Spinal cord (tissue), 10 donors: ENCODE measurements around the gene TMEM208. TPM values are rescaled to one million over a fixed set of nuclear protein-coding genes. Genes with fewer than 3 reads are reported as not detected.

ENCODE experiments used
- DNase-seq, 6 donors: peaks; one replicate each; pipeline versions ENCODE4 v3.0.0 to v3.0.0-alpha.2; 2013 to 2015; ENCODE audit warnings: low spot score in 6 of 6, low read depth in 4 of 6
- H3K27ac ChIP-seq: one replicate; pipeline ENCODE4 v1.5.1; 2013; ENCODE audit warnings: low read depth, low read length, control low read depth
- H3K27me3 ChIP-seq: one replicate; pipeline ENCODE4 v1.6.1; 2013; ENCODE audit warnings: low read length; ENCODE audit not compliant: control insufficient read depth, insufficient read depth
- H3K36me3 ChIP-seq: one replicate; pipeline ENCODE4 v1.6.1; 2013; ENCODE audit warnings: low read length; ENCODE audit not compliant: control insufficient read depth, insufficient read depth
- H3K4me1 ChIP-seq: one replicate; pipeline ENCODE4 v1.6.1; 2013; ENCODE audit warnings: low read length; ENCODE audit not compliant: control insufficient read depth, insufficient read depth
- H3K4me3 ChIP-seq: one replicate; pipeline ENCODE4 v1.5.1; 2013; ENCODE audit warnings: low read depth, low read length, control low read depth
- H3K9me3 ChIP-seq: one replicate; pipeline ENCODE4 v1.6.1; 2013; ENCODE audit warnings: low read length; ENCODE audit not compliant: control insufficient read depth, insufficient read depth
- whole genome bisulfite sequencing: methylation state at CpG from one replicate; pipeline ENCODE4 v1.1.5; 2013; ENCODE audit warnings: missing lambda C conversion rate; ENCODE audit not compliant: insufficient coverage; 5-methylcytosine and 5-hydroxymethylcytosine counted together
- polyA plus RNA-seq, 2 donors: library from polyadenylated mRNA; unstranded; fragments of 120-200 nt; gene quantifications; one replicate each; pipeline ENCODE4 v1.2.1, GENCODE V29; 2013; ENCODE audit not compliant: insufficient read length in 2 of 2
- total RNA-seq, 2 donors: library from RNA; depleted of rRNA in 1 of 2; stranded (reverse); fragments of 120-200 nt in 1 of 2; fragments of >200 nt in 1 of 2; gene quantifications; one replicate each; pipeline versions ENCODE4 v1.2.3 to v1.2.4, GENCODE V29; 2013 to 2014
- donor health status: healthy.

The TMEM208 gene
- total and polyA plus RNA-seq, 4 donors: 18.8 to 57.4 (median 45.7) TPM

DNA sequence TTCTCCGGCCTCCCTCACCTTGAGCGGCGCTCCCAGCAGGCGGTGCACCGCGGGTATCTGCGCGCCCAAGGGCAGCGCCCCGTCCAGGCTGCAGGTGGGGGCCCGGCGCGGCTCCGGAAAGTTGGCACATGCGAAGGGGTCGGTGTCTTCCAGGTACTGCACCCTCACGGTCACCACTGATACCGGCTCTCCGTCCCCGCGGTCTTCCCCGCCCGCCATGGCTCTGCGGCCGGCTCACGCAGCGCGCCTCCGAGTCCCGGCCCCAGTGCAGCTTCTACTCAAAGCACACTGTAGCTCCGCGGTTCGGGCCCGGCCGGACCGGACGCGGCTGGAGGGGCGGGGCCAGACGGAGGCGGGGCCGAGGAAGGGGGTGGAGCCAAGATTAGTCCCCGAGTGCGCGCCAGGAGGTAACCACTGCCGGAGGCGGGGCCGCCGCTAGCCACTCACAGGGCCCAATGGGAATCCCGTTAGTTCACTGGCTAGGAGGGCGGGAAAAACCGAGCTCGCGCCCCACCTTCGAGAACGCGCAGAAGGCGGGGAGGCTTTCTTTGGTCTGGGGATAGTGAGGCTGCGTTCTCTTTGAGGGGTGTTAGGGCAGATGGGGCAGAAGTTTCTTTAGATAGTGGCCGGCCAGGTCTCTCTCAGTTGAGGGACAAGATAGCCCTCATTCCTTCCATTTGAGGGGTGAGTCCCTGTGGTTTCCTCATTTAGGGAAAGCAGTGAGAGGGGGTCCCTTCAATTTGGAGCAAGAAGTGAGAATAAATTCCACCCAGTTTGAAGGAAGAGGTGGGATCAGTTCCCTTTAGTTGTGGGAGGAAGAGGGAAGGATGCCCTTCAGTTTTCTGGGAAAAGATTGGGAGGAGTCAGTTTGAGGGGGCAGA lies 20.5 kb downstream of the TMEM208 start, which contains the start of gene FHOD1:
Gene FHOD1 (minus strand): TSS at position 290 of the 881 bp plus-strand sequence. CDS start 71 bp downstream, at position 219.
- Histone ChIP-seq H3K27me3 (peaks cover 8% of the 10 kb centered on the region), H3K27ac (peak within 1 kb of the TSS; percentile 87)

GRCh38 chr16:67248073-67248400 lies 21.1 kb downstream of the TMEM208 start:
- peaks cover 48% of the 10 kb centered on the region for H3K4me1 ChIP-seq
- peaks cover 8% of the 10 kb centered on the region for H3K27me3 ChIP-seq
- H3K36me3 ChIP-seq: no peaks in the 10 kb centered on the region
- peak overlapping the region; percentile 72 for H3K4me3 ChIP-seq
- H3K27ac ChIP-seq: peak overlapping the region; percentile 54
- no peaks in the 10 kb centered on the region for H3K9me3 ChIP-seq
- 6% methylated on average over 7 of the region's 7 CpGs for WGBS
- no peak for DNase-seq

More for the DNA sequence above, 20.5 kb downstream of the TMEM208 start, which contains the start of gene FHOD1:
- under 1% methylated on average over 59 of the region's 60 CpGs for WGBS
- Histone ChIP-seq H3K9me3 (no peaks in the 10 kb centered on the region), H3K4me3 (peak within 1 kb of the TSS; percentile 72), H3K4me1 (peaks cover 48% of the 10 kb centered on the region), H3K36me3 (no peaks in the 10 kb centered on the region)
- DNase-seq: peak in 5 of 6 donors; percentile 66 to 96 (median 81)

DNA sequence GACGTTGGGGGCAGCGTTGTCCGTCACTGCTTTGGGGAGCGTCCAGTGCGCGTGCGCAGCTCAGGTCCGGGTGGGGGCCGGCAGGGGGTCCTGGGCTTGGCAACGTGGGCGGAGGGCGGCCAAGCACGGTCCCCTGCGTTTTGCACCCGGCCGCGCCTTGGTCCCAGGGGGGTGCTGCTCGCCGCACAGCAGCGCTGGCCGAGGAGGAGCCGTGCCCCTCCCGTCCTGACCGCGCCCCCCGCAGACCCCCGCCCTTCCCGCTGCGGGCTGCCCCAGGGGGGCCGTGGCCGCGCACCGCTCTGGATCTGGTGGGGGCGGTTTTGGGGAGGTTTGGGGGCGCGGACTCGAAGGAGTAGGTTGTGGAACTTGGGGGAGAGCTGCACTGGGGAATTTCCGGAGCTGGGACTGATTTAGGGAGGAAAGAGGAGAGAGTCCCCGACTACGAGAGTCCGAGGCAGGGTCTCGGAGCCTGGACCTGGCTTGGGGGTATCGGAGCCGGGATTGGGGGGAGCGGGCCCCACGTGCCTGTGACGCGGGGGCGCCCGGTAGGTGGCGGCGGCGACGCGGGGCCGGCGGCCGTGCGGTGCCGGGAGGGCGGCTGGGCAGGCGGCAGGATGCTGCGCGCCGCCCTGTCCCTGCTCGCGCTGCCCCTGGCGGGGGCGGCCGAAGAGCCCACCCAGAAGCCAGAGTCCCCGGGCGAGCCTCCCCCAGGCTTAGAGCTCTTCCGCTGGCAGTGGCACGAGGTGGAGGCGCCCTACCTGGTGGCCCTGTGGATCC lies 21.7 kb downstream of the TMEM208 start, which contains the start of gene SLC9A5:
Gene SLC9A5 (plus strand): TSS at position 579 of the 777 bp plus-strand sequence. CDS start 36 bp downstream, at position 615.
- no peaks in the 10 kb centered on the region for H3K36me3 ChIP-seq
- under 1% methylated on average over 75 of the region's 75 CpGs for WGBS
- DNase-seq: peak in 2 of 6 donors; percentile 53 to 67
- H3K27me3 ChIP-seq: peaks cover 8% of the 10 kb centered on the region
- peaks cover 48% of the 10 kb centered on the region for H3K4me1 ChIP-seq
- H3K4me3 ChIP-seq: peak within 1 kb of the TSS; percentile 72
- H3K9me3 ChIP-seq: no peaks in the 10 kb centered on the region
- peak within 1 kb of the TSS; percentile 54 for H3K27ac ChIP-seq

DNA sequence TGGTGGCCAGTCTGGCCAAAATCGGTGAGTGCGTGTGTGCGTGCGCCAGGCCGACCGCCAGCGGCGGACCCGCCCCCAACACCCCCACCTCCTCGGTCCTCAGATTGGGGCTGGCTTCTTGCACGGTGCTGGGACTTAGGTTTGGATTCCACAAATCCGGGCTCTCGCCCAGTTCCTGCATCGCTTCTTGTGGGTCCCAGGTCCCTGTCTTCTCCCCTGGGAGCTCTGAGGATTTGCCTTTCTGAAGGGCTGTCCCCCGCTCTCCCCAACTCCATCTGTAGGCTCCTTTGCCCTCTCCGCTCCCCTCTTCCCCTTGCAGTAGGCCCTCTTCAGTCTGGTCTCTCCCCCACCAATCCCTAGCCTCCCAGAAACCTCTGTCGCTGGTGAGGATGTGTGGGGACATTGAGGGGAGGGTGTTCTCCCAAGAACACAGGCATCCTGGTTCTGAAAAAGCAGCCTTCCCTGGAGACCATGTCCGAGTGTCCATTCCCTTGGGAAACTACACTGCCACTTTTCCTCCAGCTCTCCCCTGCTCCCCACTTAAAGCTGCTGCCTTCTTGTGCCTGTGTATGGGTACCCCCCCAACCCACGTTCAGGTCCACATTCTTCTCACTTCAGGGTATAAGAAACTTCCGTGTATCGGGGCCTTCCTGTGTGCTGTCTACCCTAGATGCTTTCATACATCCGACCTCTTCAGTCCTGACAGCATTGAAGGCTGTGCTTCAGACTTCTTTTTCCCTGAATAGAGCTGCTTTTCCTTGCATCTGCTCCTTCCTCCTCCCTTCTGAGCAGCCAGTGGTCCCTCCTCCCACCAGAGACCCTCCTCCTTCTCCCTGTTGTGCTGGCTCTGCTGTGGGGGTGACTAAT lies 22.5 kb downstream of the TMEM208 start:
- Histone ChIP-seq H3K4me1 (peaks cover 48% of the 10 kb centered on the region), H3K27ac (no peak overlapping the region)

GRCh38 chr16:67250045-67250327 lies 23.1 kb downstream of the TMEM208 start:
- Histone ChIP-seq H3K4me1 (peaks cover 48% of the 10 kb centered on the region), H3K36me3 (peaks cover 3% of the 10 kb centered on the region), H3K9me3 (no peaks in the 10 kb centered on the region), H3K4me3 (no peak overlapping the region), H3K27ac (no peak overlapping the region), H3K27me3 (peaks cover 8% of the 10 kb centered on the region)
- whole genome bisulfite sequencing: 87% methylated on average over 3 of the region's 4 CpGs
- DNase-seq: no peak

More for the DNA sequence above, 22.5 kb downstream of the TMEM208 start:
- no peaks in the 10 kb centered on the region for H3K36me3 ChIP-seq
- 9% methylated on average over 19 of the region's 22 CpGs for WGBS
- peaks cover 8% of the 10 kb centered on the region for H3K27me3 ChIP-seq
- peak in 2 of 6 donors; percentile 27 to 35 for DNase-seq
- peak overlapping the region; percentile 33 for H3K4me3 ChIP-seq
- no peaks in the 10 kb centered on the region for H3K9me3 ChIP-seq

DNA sequence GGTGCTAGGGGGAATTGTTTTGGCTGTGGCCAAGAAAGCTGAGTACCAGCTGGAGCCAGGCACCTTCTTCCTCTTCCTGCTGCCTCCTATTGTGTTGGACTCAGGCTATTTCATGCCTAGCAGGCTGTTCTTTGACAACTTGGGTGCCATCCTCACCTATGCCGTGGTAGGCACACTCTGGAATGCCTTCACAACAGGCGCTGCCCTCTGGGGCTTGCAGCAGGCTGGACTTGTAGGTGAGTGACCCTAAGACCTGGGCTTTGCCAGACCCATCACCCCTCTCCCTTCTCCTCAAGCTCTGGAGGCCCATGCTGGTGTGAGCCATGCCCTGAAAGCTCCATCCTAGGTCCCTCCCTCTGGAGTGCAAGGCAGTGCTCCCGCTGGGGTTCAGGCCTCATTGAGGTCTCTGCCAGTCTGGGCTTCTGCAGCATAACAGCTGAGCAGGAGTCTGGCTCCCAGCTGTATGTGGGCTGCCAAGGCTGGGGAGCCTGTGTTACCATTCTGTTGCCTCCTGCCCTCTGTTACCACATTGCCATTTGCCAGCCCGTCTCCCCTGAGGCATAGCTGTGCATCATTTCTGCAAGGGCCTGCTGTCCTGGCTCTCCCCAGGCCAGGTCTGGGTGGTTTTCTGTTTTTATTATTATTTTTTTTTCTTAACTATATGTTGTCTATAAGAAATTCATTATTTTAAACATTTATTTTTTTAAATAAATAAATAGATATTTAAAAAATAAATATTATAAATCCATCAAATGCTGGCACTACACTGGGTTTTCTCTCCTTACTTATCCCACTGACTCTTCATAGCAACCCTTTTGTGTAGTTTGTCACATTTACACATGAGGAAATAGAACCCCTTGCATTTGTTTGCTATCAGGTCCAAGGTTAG lies 25.9 kb downstream of the TMEM208 start:
- 92% methylated on average over 3 of the region's 4 CpGs for WGBS
- DNase-seq: peak in 2 of 6 donors; percentile 52 to 75

DNA sequence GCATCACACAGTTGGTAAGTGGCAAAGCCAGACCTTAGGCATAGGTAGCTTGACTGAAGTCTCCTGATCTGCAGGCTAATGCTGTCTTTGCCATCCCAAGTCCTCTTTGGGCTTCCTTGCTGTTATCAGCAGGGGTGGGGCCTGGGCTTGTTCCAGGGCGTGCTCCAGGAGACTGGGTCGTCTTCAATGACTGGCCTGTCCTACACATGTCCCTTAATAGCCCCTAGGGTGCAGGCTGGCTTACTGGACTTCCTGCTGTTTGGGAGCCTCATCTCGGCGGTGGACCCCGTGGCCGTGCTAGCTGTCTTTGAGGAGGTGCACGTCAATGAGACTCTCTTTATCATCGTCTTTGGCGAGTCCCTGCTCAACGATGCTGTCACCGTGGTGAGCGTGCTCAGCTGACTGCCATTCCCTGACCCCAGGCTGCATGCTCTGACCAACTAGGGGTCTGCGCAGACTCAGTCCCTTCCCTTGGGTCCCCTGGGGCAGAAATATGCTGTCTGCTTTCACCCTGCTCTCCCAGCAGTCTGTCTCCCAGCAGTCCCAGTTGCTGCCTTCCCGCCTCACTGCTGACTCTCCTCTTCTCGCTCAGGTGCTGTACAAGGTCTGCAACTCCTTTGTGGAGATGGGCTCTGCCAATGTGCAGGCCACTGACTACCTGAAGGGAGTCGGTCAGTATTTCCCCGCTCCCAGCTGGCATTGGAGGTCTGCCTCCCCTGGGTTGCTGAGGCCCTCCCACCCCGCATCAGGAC lies 28.0 kb downstream of the TMEM208 start:
- 85% methylated on average over 18 of the region's 18 CpGs for WGBS
- H3K27me3 ChIP-seq: peaks cover 3% of the 10 kb centered on the region
- no peak overlapping the region for H3K4me3 ChIP-seq
- H3K4me1 ChIP-seq: no peaks in the 10 kb centered on the region
- H3K9me3 ChIP-seq: no peaks in the 10 kb centered on the region
- peaks cover 29% of the 10 kb centered on the region for H3K36me3 ChIP-seq
- H3K27ac ChIP-seq: no peak overlapping the region
- DNase-seq: no peak

More for the DNA sequence above, 25.9 kb downstream of the TMEM208 start:
- no peak overlapping the region for H3K27ac ChIP-seq
- peaks cover 19% of the 10 kb centered on the region for H3K4me1 ChIP-seq
- peaks cover 8% of the 10 kb centered on the region for H3K27me3 ChIP-seq
- no peaks in the 10 kb centered on the region for H3K9me3 ChIP-seq
- no peak overlapping the region for H3K4me3 ChIP-seq
- H3K36me3 ChIP-seq: peaks cover 24% of the 10 kb centered on the region

- H3K4me1 ChIP-seq: no peaks in the 10 kb centered on the region
- H3K36me3 ChIP-seq: peaks cover 29% of the 10 kb centered on the region
- no peak for DNase-seq
- 94% methylated on average over 17 of the region's 17 CpGs for WGBS
- H3K9me3 ChIP-seq: no peaks in the 10 kb centered on the region
- peaks cover under 1% of the 10 kb centered on the region for H3K27me3 ChIP-seq
- H3K4me3 ChIP-seq: no peak overlapping the region
- H3K27ac ChIP-seq: no peak overlapping the region
Observed at GRCh38 chr16:67255553-67256221, 28.8 kb downstream of the TMEM208 start.
